ENCODE results near the gene RHOF.
"Not testable (repeated sequence)": the region's sequence is repeated elsewhere in the genome, so short reads cannot be mapped to it uniquely, and the experiment has no call there.

The RHOF gene

DNA sequence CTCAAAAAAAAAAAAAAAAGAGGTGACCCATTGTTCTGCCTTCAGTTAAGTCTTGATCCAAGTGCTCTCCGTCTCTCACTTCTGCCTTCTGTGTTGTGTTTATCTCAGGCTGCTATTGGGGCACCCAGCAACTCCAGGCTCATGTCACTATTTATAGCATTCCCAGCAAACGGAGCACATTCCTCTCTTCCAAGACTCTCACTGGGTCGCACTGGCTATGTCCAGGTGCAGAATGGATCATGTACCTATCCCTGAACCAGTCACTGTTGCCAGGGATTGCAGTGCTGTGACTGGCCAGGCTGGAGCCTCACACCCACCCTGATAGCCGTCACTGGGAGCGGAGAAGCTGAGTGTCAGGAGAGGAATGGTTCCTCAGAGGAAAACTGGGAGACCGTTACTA is 31.2 kb downstream of the RHOF start:
- H3K79me2 ChIP-seq (ENCODE audit: control insufficient read depth, low read length), result no peaks in the 10 kb centered on the region
- H3K4me1 ChIP-seq (ENCODE audit: control insufficient read depth, low read length), result no peaks in the 10 kb centered on the region
- H3K36me3 ChIP-seq (ENCODE audit: control insufficient read depth, low read length), result no peaks in the 10 kb centered on the region
- H3K9me2 ChIP-seq (replicated peaks; ENCODE audit: control insufficient read depth, low read length), result no peaks in the 10 kb centered on the region
- TF ChIP-seq, protein P1, sequence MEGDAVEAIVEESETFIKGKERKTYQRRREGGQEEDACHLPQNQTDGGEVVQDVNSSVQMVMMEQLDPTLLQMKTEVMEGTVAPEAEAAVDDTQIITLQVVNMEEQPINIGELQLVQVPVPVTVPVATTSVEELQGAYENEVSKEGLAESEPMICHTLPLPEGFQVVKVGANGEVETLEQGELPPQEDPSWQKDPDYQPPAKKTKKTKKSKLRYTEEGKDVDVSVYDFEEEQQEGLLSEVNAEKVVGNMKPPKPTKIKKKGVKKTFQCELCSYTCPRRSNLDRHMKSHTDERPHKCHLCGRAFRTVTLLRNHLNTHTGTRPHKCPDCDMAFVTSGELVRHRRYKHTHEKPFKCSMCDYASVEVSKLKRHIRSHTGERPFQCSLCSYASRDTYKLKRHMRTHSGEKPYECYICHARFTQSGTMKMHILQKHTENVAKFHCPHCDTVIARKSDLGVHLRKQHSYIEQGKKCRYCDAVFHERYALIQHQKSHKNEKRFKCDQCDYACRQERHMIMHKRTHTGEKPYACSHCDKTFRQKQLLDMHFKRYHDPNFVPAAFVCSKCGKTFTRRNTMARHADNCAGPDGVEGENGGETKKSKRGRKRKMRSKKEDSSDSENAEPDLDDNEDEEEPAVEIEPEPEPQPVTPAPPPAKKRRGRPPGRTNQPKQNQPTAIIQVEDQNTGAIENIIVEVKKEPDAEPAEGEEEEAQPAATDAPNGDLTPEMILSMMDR (IDR thresholded peaks at IDR 0.05; ENCODE audit: low read depth, low read length, poor library complexity, severe bottlenecking), result no peak
- TF ChIP-seq EZH2phosphoT487 (IDR thresholded peaks at IDR 0.05; ENCODE audit: borderline replicate concordance, low read length), result no peak
- no peak overlapping the region for H3K4me3 ChIP-seq (ENCODE audit: low read length)
- no peaks in the 10 kb centered on the region for H3K27me3 ChIP-seq (ENCODE audit: control insufficient read depth, low read length)
- H3K9me3 ChIP-seq (ENCODE audit: control insufficient read depth, insufficient read depth, low read length), result no peaks in the 10 kb centered on the region
- H3F3A ChIP-seq (ENCODE audit: control insufficient read depth, insufficient read depth), result no peaks in the 10 kb centered on the region
- H3K4me2 ChIP-seq (ENCODE audit: low read length), result no peak overlapping the region
- no peak overlapping the region for H3K27ac ChIP-seq (ENCODE audit: low read depth, low read length)
- H4K20me1 ChIP-seq (ENCODE audit: control insufficient read depth, insufficient read depth, low read depth, low read length), result no peaks in the 10 kb centered on the region

DNA sequence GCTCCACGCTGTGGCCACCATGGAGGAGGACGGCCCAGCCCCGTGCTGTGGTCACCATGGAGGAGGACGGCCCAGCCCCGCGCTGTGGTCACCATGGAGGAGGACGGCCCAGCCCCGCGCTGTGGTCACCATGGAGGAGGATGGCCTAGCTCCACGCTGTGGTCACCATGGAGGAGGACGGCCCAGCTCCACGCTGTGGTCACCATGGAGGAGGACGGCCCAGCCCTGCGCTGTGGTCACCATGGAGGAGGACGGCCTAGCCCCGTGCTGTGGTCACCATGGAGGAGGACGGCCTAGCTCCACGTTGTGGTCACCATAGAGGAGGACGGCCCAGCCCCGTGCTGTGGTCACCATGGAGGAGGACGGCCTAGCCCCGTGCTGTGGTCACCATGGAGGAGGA is 35.0 kb downstream of the RHOF start:
- H3K4me1 ChIP-seq (ENCODE audit: control insufficient read depth, low read length), result not testable (repeated sequence)

GRCh38 chr12:121755591-121755990 is 37.9 kb downstream of the RHOF start:
- Histone ChIP-seq H3K9me2 (replicated peaks; ENCODE audit: control insufficient read depth, low read length) (no peaks in the 10 kb centered on the region), H3F3A (ENCODE audit: control insufficient read depth, insufficient read depth) (no peaks in the 10 kb centered on the region), H3K27me3 (ENCODE audit: control insufficient read depth, low read length) (no peaks in the 10 kb centered on the region), H3K27ac (ENCODE audit: low read depth, low read length) (no peak overlapping the region), H3K4me3 (ENCODE audit: low read length) (no peak overlapping the region), H3K79me2 (ENCODE audit: control insufficient read depth, low read length) (no peaks in the 10 kb centered on the region), H4K20me1 (ENCODE audit: control insufficient read depth, insufficient read depth, low read depth, low read length) (no peaks in the 10 kb centered on the region), H3K4me2 (ENCODE audit: low read length) (no peak overlapping the region), H3K36me3 (ENCODE audit: control insufficient read depth, low read length) (no peaks in the 10 kb centered on the region), H3K9me3 (ENCODE audit: control insufficient read depth, insufficient read depth, low read length) (no peaks in the 10 kb centered on the region), H3K4me1 (ENCODE audit: control insufficient read depth, low read length) (no peaks in the 10 kb centered on the region)
- no peak for TF ChIP-seq EZH2phosphoT487 (IDR thresholded peaks at IDR 0.05; ENCODE audit: borderline replicate concordance, low read length)
- TF ChIP-seq, protein P1 (IDR thresholded peaks at IDR 0.05; ENCODE audit: low read depth, low read length, poor library complexity, severe bottlenecking), result no peak

More for the DNA sequence above, 35.0 kb downstream of the RHOF start:
- H3K36me3 ChIP-seq (ENCODE audit: control insufficient read depth, low read length); H3F3A ChIP-seq (ENCODE audit: control insufficient read depth, insufficient read depth); H3K4me2 ChIP-seq (ENCODE audit: low read length); H3K9me2 ChIP-seq (replicated peaks; ENCODE audit: control insufficient read depth, low read length); H3K27ac ChIP-seq (ENCODE audit: low read depth, low read length); H3K79me2 ChIP-seq (ENCODE audit: control insufficient read depth, low read length); H3K4me3 ChIP-seq (ENCODE audit: low read length); H3K27me3 ChIP-seq (ENCODE audit: control insufficient read depth, low read length); H3K9me3 ChIP-seq (ENCODE audit: control insufficient read depth, insufficient read depth, low read length); H4K20me1 ChIP-seq (ENCODE audit: control insufficient read depth, insufficient read depth, low read depth, low read length): not testable (repeated sequence)

GRCh38 chr12:121754836-121755235 is 38.7 kb downstream of the RHOF start:
- Histone ChIP-seq H3K36me3 (ENCODE audit: control insufficient read depth, low read length) (no peaks in the 10 kb centered on the region), H4K20me1 (ENCODE audit: control insufficient read depth, insufficient read depth, low read depth, low read length) (no peaks in the 10 kb centered on the region), H3F3A (ENCODE audit: control insufficient read depth, insufficient read depth) (no peaks in the 10 kb centered on the region), H3K27ac (ENCODE audit: low read depth, low read length) (no peak overlapping the region), H3K9me2 (replicated peaks; ENCODE audit: control insufficient read depth, low read length) (no peaks in the 10 kb centered on the region), H3K27me3 (ENCODE audit: control insufficient read depth, low read length) (no peaks in the 10 kb centered on the region), H3K79me2 (ENCODE audit: control insufficient read depth, low read length) (no peaks in the 10 kb centered on the region), H3K4me1 (ENCODE audit: control insufficient read depth, low read length) (no peaks in the 10 kb centered on the region), H3K9me3 (ENCODE audit: control insufficient read depth, insufficient read depth, low read length) (no peaks in the 10 kb centered on the region), H3K4me3 (ENCODE audit: low read length) (no peak overlapping the region), H3K4me2 (ENCODE audit: low read length) (no peak overlapping the region)
- TF ChIP-seq EZH2phosphoT487 (IDR thresholded peaks at IDR 0.05; ENCODE audit: borderline replicate concordance, low read length), result no peak
- TF ChIP-seq, protein P1 (IDR thresholded peaks at IDR 0.05; ENCODE audit: low read depth, low read length, poor library complexity, severe bottlenecking), result no peak
